Psoas muscle (tissue), 8 donors: Measurements from ENCODE around the gene PAPOLG. TPM values are rescaled to one million over a fixed set of nuclear protein-coding genes. Genes with fewer than 3 reads are reported as not detected.

Source experiments
- ATAC-seq, 4 donors: fragments of 200-7000 bp; cut with Tn5 transposase; one replicate each; pipeline ENCODE4 v1.9.1; 2020; ENCODE audit warnings: moderate library complexity in 3 of 4, mild to moderate bottlenecking in 2 of 4
- DNase-seq, 2 donors: peaks; one replicate each; pipeline ENCODE4 v3.0.0-alpha.2; 2020
- H3K27ac ChIP-seq: fragments of 200-600 bp; one replicate; pipeline ENCODE4 v1.8.0; 2022
- H3K27me3 ChIP-seq, 3 donors: fragments of 200-600 bp in 1 of 3; one replicate each; pipeline versions ENCODE4 v1.6.1 to v1.8.0; 2013 to 2022; ENCODE audit warnings: low read length in 2 of 3, mild to moderate bottlenecking in 2 of 3, moderate library complexity in 1 of 3; ENCODE audit not compliant: insufficient read depth in 3 of 3
- H3K36me3 ChIP-seq, 2 donors: fragments of 200-600 bp in 1 of 2; one replicate each; pipeline versions ENCODE4 v1.6.1 to v1.8.0; 2013 to 2022; ENCODE audit warnings: low read depth in 1 of 2, mild to moderate bottlenecking in 1 of 2, moderate library complexity in 1 of 2; ENCODE audit not compliant: insufficient read depth in 1 of 2
- H3K4me1 ChIP-seq: fragments of 200-600 bp; one replicate; pipeline ENCODE4 v1.8.0; 2022
- H3K4me3 ChIP-seq: fragments of 200-600 bp; one replicate; pipeline ENCODE4 v1.8.0; 2022; ENCODE audit warnings: mild to moderate bottlenecking
- H3K9me3 ChIP-seq: fragments of 200-600 bp; one replicate; pipeline ENCODE4 v1.8.0; 2022
- WGBS, 3 donors: extraction: QIAGEN DNeasy Blood & Tissue Kit; methylation state at CpG; one replicate each; pipeline versions ENCODE4 v1.1.6 to v1.1.7; 2013; 5-methylcytosine and 5-hydroxymethylcytosine counted together
- intact Hi-C, 2 donors: fragments of 100-400 bp; cut with DNase I; formaldehyde crosslinking; loops; one replicate each; pipeline versions ENCODE4 v1.11.0 to v1.14.2; 2022
- polyA plus RNA-seq, 3 donors: library from polyadenylated mRNA; stranded (reverse); fragments of 200-250 nt; gene quantifications; one replicate each; pipeline ENCODE4 v1.2.3, GENCODE V29; 2013
- total RNA-seq, 4 donors: library from RNA; stranded (reverse); fragmentation: NEBNext Ultra II Directional in 2 of 4; extraction: Animal tissue kit (Norgen Biotek cat#: 25700) in 2 of 4; gene quantifications; one replicate each; pipeline versions ENCODE4 v1.2.1 to v1.2.4, GENCODE V29; 2021 to 2023
- TF ChIP-seq, protein P1 (sequence below): fragments of 200-600 bp; IDR thresholded peaks from one replicate; pipeline ENCODE4 v1.8.0; 2022; ENCODE audit warnings: antibody characterized with exemption
- donor health status: healthy with polysubstance abuse.
- donor health status: DM: no; HTN: no; CAD: no; lungs with moderate emphysema.
- donor health status: Bipolar disorder and iron deficiency.
- donor health status: healthy.
- donor health status: DM: yes; HTN: yes; CAD: no.
- donor health status: DM: no; HTN: no; CAD: no.
- donor health status: DM: no; HTN: no; CAD: no.
- donor health status: DM: yes; HTN: yes; CAD: no.

The PAPOLG gene
- total and polyA plus RNA-seq, 7 donors = 3.1 to 9.9 (median 6.1) TPM

DNA sequence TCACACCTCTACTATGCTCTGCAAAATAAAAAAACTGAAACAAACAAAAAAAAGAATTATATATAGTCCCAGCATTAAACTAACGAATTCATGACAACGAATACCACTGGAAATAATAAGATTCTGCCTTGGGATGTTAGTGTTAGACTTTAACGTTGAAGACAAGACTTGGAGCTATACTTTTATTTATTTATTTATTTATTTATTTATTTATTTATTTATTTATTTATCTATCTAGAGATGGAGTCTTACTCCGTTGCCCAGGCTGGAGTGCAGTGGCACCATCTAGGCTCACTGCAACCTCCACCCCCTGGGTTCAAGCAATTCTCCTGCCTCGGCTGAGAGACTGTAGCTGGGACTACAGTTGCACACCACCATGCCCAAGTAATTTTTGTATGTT, 27.2 kb upstream of the PAPOLG start:
- no peaks in the 10 kb centered on the region for H3K36me3 ChIP-seq
- peaks cover 7% of the 10 kb centered on the region for H3K9me3 ChIP-seq
- peaks cover 0 to 2% (median 0%) of the 10 kb centered on the region in 3 donors for H3K27me3 ChIP-seq
- no peak overlapping the region for H3K4me3 ChIP-seq
- intact Hi-C loops = no loop called here
- TF ChIP-seq, protein P1, sequence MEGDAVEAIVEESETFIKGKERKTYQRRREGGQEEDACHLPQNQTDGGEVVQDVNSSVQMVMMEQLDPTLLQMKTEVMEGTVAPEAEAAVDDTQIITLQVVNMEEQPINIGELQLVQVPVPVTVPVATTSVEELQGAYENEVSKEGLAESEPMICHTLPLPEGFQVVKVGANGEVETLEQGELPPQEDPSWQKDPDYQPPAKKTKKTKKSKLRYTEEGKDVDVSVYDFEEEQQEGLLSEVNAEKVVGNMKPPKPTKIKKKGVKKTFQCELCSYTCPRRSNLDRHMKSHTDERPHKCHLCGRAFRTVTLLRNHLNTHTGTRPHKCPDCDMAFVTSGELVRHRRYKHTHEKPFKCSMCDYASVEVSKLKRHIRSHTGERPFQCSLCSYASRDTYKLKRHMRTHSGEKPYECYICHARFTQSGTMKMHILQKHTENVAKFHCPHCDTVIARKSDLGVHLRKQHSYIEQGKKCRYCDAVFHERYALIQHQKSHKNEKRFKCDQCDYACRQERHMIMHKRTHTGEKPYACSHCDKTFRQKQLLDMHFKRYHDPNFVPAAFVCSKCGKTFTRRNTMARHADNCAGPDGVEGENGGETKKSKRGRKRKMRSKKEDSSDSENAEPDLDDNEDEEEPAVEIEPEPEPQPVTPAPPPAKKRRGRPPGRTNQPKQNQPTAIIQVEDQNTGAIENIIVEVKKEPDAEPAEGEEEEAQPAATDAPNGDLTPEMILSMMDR = no peak
- no peak for ATAC-seq
- no peak for DNase-seq
- H3K27ac ChIP-seq = no peak overlapping the region
- no peaks in the 10 kb centered on the region for H3K4me1 ChIP-seq
- 88% methylated on average over 5 of the region's 5 CpGs for WGBS, 3 donors

GRCh38 chr2:60735496-60736250, 20.4 kb upstream of the PAPOLG start:
- DNase-seq = no peak
- Histone ChIP-seq H3K4me1 (no peaks in the 10 kb centered on the region), H3K4me3 (peak overlapping the region; percentile 54), H3K36me3 (no peaks in the 10 kb centered on the region), H3K27me3 (peaks cover 2 to 34% (median 10%) of the 10 kb centered on the region in 3 donors), H3K27ac (no peak overlapping the region), H3K9me3 (no peaks in the 10 kb centered on the region)
- 0 to 1% (median 1%) methylated on average over 40 to 46 of the region's 46 CpGs for WGBS, 3 donors
- ATAC-seq = no peak
- intact Hi-C loops = no loop called here
- TF ChIP-seq, protein P1 = no peak

DNA sequence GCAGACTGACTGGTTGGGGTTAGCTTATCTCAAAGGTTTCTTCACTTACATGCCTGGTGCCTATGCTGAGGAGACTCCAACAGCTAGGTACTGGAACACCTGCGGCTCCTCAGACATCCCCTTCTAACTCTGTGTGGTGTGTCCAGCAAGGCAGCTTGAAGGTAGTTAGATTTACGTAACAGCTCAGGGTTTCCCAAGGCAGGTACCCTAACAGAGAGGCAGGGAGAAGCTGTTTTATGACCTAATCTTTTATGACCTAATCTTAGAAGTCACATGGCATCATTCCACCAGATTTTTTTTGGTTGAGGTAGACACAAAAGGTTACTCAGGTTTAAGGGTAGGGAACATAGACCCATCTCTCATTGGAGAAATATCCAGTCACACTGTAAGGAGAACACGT, 17.4 kb upstream of the PAPOLG start:
- Histone ChIP-seq H3K9me3 (no peaks in the 10 kb centered on the region), H3K27me3 (peaks cover 0 to 34% (median 10%) of the 10 kb centered on the region in 3 donors), H3K4me3 (no peak overlapping the region), H3K36me3 (no peaks in the 10 kb centered on the region), H3K4me1 (no peaks in the 10 kb centered on the region), H3K27ac (no peak overlapping the region)
- intact Hi-C loops = no loop called here
- DNase-seq (no peak), ATAC-seq (no peak)
- WGBS, 3 donors = 82 to 89% (median 86%) methylated on average over 3 of the region's 3 CpGs
- TF ChIP-seq, protein P1 = no peak

GRCh38 chr2:60739156-60739555, 16.9 kb upstream of the PAPOLG start:
- intact Hi-C loops = no loop called here
- TF ChIP-seq, protein P1 = no peak
- no peak overlapping the region for H3K27ac ChIP-seq

GRCh38 chr2:60741576-60741975, 14.5 kb upstream of the PAPOLG start:
- no peaks in the 10 kb centered on the region for H3K36me3 ChIP-seq
- TF ChIP-seq, protein P1 = no peak
- no peak overlapping the region for H3K27ac ChIP-seq
- H3K4me3 ChIP-seq = no peak overlapping the region
- H3K27me3 ChIP-seq = peaks cover 0 to 25% (median 7%) of the 10 kb centered on the region in 3 donors
- H3K9me3 ChIP-seq = no peaks in the 10 kb centered on the region
- DNase-seq (no peak), ATAC-seq (no peak)
- no peaks in the 10 kb centered on the region for H3K4me1 ChIP-seq
- 83 to 85% (median 83%) methylated on average over 11 of the region's 11 CpGs for WGBS, 3 donors
- intact Hi-C loops = no loop called here

More at GRCh38 chr2:60739156-60739555, 16.9 kb upstream of the PAPOLG start:
- DNase-seq (no peak), ATAC-seq (no peak)
- 75 to 93% (median 89%) methylated on average over 6 of the region's 6 CpGs for WGBS, 3 donors
- Histone ChIP-seq H3K4me1 (no peaks in the 10 kb centered on the region), H3K4me3 (no peak overlapping the region), H3K27me3 (peaks cover 0 to 34% (median 10%) of the 10 kb centered on the region in 3 donors), H3K9me3 (no peaks in the 10 kb centered on the region), H3K36me3 (no peaks in the 10 kb centered on the region)
